ENCODE data around the gene POU6F2. TPM values are rescaled to one million over a fixed set of nuclear protein-coding genes. Genes with fewer than 3 reads are reported as not detected.

POU6F2 gene
- total and polyA plus RNA-seq, 2 donors (not counting 1 experiment from before 2014, with no cell fraction given): 0.47 TPM; not detected in 1

GRCh38 chr7:39406467-39406866 lies 428.8 kb downstream of the POU6F2 start:
- TF ChIP-seq CTCF (IDR thresholded peaks at IDR 0.05) (no peak), EZH2 (IDR thresholded peaks at IDR 0.05; ENCODE audit: borderline replicate concordance, insufficient read depth, low read depth, low read length, poor library complexity, severe bottlenecking) (no peak)
- H3K4me1 ChIP-seq (ENCODE audit: control insufficient read depth in 2 of 2, insufficient read depth in 2 of 2, low read length in 2 of 2): no peaks in the 10 kb centered on the region
- POLR2A ChIA-PET: no interaction called here
- no peak overlapping the region for H3K4me2 ChIP-seq (replicated peaks; ENCODE audit: low read depth, low read length, poor library complexity, severe bottlenecking)
- Mint-ChIP-seq H3K27me3 (peaks cover 8% of the 10 kb centered on the region), H3K9me3 (ENCODE audit: insufficient read depth) (no peaks in the 10 kb centered on the region), H3K27ac (no peak overlapping the region), H3K4me3 (no peak overlapping the region), H3K4me1 (no peaks in the 10 kb centered on the region)
- H3K9ac ChIP-seq (ENCODE audit: low read length): no peak overlapping the region
- H2AFZ ChIP-seq (ENCODE audit: insufficient read depth, low read depth, low read length, poor library complexity, severe bottlenecking): no peak overlapping the region
- no peaks in the 10 kb centered on the region for H4K20me1 ChIP-seq (ENCODE audit: control insufficient read depth, insufficient read depth, low read length, poor library complexity, severe bottlenecking)
- no peak for DNase-seq
- H3K36me3 ChIP-seq (replicated peaks in 1 of 2; ENCODE audit: control extremely low read depth in 1 of 2, control insufficient read depth in 1 of 2, extremely low read depth in 1 of 2, insufficient read depth in 2 of 2, low read length in 1 of 2): no peaks in the 10 kb centered on the region
- H3K27ac ChIP-seq (ENCODE audit: low read length in 2 of 2): no peak overlapping the region
- CTCF ChIA-PET: no interaction called here
- H3K27me3 ChIP-seq (replicated peaks in 1 of 4; ENCODE audit: control extremely low read depth in 1 of 4, control insufficient read depth in 3 of 4, insufficient read depth in 4 of 4, low read length in 3 of 4): no peaks in the 10 kb centered on the region
- intact Hi-C loops (cut with micrococcal nuclease): no loop called here
- H3K9me3 ChIP-seq (ENCODE audit: control extremely low read depth in 1 of 3, control insufficient read depth in 2 of 3, insufficient read depth in 1 of 3, low read length in 2 of 3): no peaks in the 10 kb centered on the region
- H3K79me2 ChIP-seq (ENCODE audit: control insufficient read depth, insufficient read depth, low read length): no peaks in the 10 kb centered on the region
- no peak for ATAC-seq (ENCODE audit: low read depth)
- no peak overlapping the region for H3K4me3 ChIP-seq (ENCODE audit: control extremely low read depth in 1 of 5, extremely low read depth in 1 of 5, insufficient read depth in 1 of 5, low read depth in 2 of 5, low read length in 4 of 5)
- WGBS (ENCODE audit: insufficient coverage): 91% methylated on average over 7 of the region's 10 CpGs

GRCh38 chr7:39407137-39407536 lies 429.4 kb downstream of the POU6F2 start:
- H3K4me3 ChIP-seq (ENCODE audit: control extremely low read depth in 1 of 5, extremely low read depth in 1 of 5, insufficient read depth in 1 of 5, low read depth in 2 of 5, low read length in 4 of 5): no peak overlapping the region
- 30% methylated on average over 4 of the region's 4 CpGs for WGBS (ENCODE audit: insufficient coverage)
- H3K27me3 Mint-ChIP-seq: peaks cover 8% of the 10 kb centered on the region
- H3K4me1 ChIP-seq (ENCODE audit: control insufficient read depth in 2 of 2, insufficient read depth in 2 of 2, low read length in 2 of 2): no peaks in the 10 kb centered on the region
- no peaks in the 10 kb centered on the region for H3K79me2 ChIP-seq (ENCODE audit: control insufficient read depth, insufficient read depth, low read length)
- intact Hi-C loops (cut with micrococcal nuclease): no loop called here
- no peak overlapping the region for H3K27ac ChIP-seq (ENCODE audit: low read length in 2 of 2)
- H3K27ac Mint-ChIP-seq: no peak overlapping the region
- H4K20me1 ChIP-seq (ENCODE audit: control insufficient read depth, insufficient read depth, low read length, poor library complexity, severe bottlenecking): no peaks in the 10 kb centered on the region
- H3K9me3 ChIP-seq (ENCODE audit: control extremely low read depth in 1 of 3, control insufficient read depth in 2 of 3, insufficient read depth in 1 of 3, low read length in 2 of 3): no peaks in the 10 kb centered on the region
- no peak overlapping the region for H3K9ac ChIP-seq (ENCODE audit: low read length)
- TF ChIP-seq CTCF (IDR thresholded peaks at IDR 0.05) (no peak), EZH2 (IDR thresholded peaks at IDR 0.05; ENCODE audit: borderline replicate concordance, insufficient read depth, low read depth, low read length, poor library complexity, severe bottlenecking) (no peak)
- H3K9me3 Mint-ChIP-seq (ENCODE audit: insufficient read depth): no peaks in the 10 kb centered on the region
- POLR2A ChIA-PET: no interaction called here
- ATAC-seq (ENCODE audit: low read depth): no peak
- no peak overlapping the region for H3K4me3 Mint-ChIP-seq
- no peaks in the 10 kb centered on the region for H3K36me3 ChIP-seq (replicated peaks in 1 of 2; ENCODE audit: control extremely low read depth in 1 of 2, control insufficient read depth in 1 of 2, extremely low read depth in 1 of 2, insufficient read depth in 2 of 2, low read length in 1 of 2)
- no peak overlapping the region for H2AFZ ChIP-seq (ENCODE audit: insufficient read depth, low read depth, low read length, poor library complexity, severe bottlenecking)
- H3K4me1 Mint-ChIP-seq: no peaks in the 10 kb centered on the region
- no peak overlapping the region for H3K4me2 ChIP-seq (replicated peaks; ENCODE audit: low read depth, low read length, poor library complexity, severe bottlenecking)
- H3K27me3 ChIP-seq (replicated peaks in 1 of 4; ENCODE audit: control extremely low read depth in 1 of 4, control insufficient read depth in 3 of 4, insufficient read depth in 4 of 4, low read length in 3 of 4): no peaks in the 10 kb centered on the region
- CTCF ChIA-PET: no interaction called here
- no peak for DNase-seq
